H1 (cell line): Measurements from ENCODE around the gene ISL2. TPM values are rescaled to one million over a fixed set of nuclear protein-coding genes. Genes with fewer than 3 reads are reported as not detected.

Source experiments
- CTCF ChIA-PET: fragments of 300-600 bp; sonication (Branson Sonifier 250); formaldehyde crosslinking; loops from one replicate; lab custom pipeline; 2021; ENCODE audit not compliant: partially characterized antibody; lab: Charles Lee
- POLR2A ChIA-PET: fragments of 300-600 bp; sonication (Branson Sonifier 250); formaldehyde crosslinking; loops from one replicate; lab custom pipeline; 2021; ENCODE audit warnings: inconsistent platforms; ENCODE audit not compliant: partially characterized antibody; lab: Charles Lee
- DNase-seq, 2 experiments: peaks; one replicate each; pipeline versions ENCODE4 v3.0.0 to v3.0.0-alpha.2; 2010 to 2022; ENCODE audit warnings: low spot score in 2 of 2, low read depth in 1 of 2, mixed read lengths in 1 of 2
- FAIRE-seq: peaks from 2 replicates; lab custom pipeline; 2011; peaks lifted over from hg19 to GRCh38; lab: Jason Lieb, UNC
- H2AFZ ChIP-seq: 2 replicates; pipeline ENCODE4 v1.8.1; 2012; ENCODE audit warnings: low read length, inconsistent platforms
- H2AK5ac ChIP-seq: 2 replicates; pipeline ENCODE4 v1.6.1; 2013; ENCODE audit warnings: low read depth, low read length
- H2BK120ac ChIP-seq: replicated peaks from 2 replicates; pipeline ENCODE3; 2013; ENCODE audit warnings: low read depth, low read length, inconsistent platforms
- H2BK12ac ChIP-seq: 2 replicates; pipeline ENCODE4 v1.6.1; 2013; ENCODE audit warnings: low read depth, low read length
- H2BK15ac ChIP-seq: 2 replicates; pipeline ENCODE4 v1.6.1; 2013; ENCODE audit warnings: low read length
- H2BK20ac ChIP-seq: 2 replicates; pipeline ENCODE4 v1.6.1; 2013; ENCODE audit warnings: low read length
- H2BK5ac ChIP-seq: 2 replicates; pipeline ENCODE4 v1.6.1; 2013; ENCODE audit warnings: low read depth, low read length
- H3K14ac ChIP-seq: 2 replicates; pipeline ENCODE4 v1.6.1; 2013; ENCODE audit warnings: inconsistent platforms; ENCODE audit not compliant: insufficient read length
- H3K18ac ChIP-seq: 2 replicates; pipeline ENCODE4 v1.6.1; 2013; ENCODE audit warnings: low read length; ENCODE audit errors: extremely low read depth
- H3K23ac ChIP-seq: 2 replicates; pipeline ENCODE4 v1.6.1; 2013; ENCODE audit warnings: inconsistent platforms; ENCODE audit not compliant: insufficient read length
- H3K23me2 ChIP-seq: 2 replicates; pipeline ENCODE4 v1.6.1; 2013; ENCODE audit warnings: low read depth, low read length
- H3K27ac ChIP-seq: 2 replicates; pipeline ENCODE4 v1.6.1; 2011; ENCODE audit warnings: low read depth, low read length, inconsistent platforms
- H3K27me3 ChIP-seq, 4 experiments: replicated peaks in 1 of 4; 1 replicate in 1 of 4; 2 replicates in 3 of 4; pipeline versions ENCODE4 v1.6.1 to v1.8.1; 2011 to 2013; ENCODE audit warnings: low read length in 3 of 4, mild to moderate bottlenecking in 3 of 4, inconsistent platforms in 2 of 4, mixed read lengths in 2 of 4, moderate library complexity in 1 of 4; ENCODE audit not compliant: control insufficient read depth in 3 of 4, insufficient read depth in 3 of 4; ENCODE audit errors: extremely low read depth in 1 of 4
- H3K36me3 ChIP-seq, 4 experiments: 2 replicates each; pipeline versions ENCODE4 v1.6.1 to v1.8.1; 2011 to 2013; ENCODE audit warnings: mild to moderate bottlenecking in 4 of 4, low read length in 3 of 4, moderate library complexity in 2 of 4, control low read depth in 1 of 4, inconsistent platforms in 1 of 4; ENCODE audit not compliant: insufficient read depth in 4 of 4, control insufficient read depth in 2 of 4
- H3K4ac ChIP-seq: replicated peaks from 2 replicates; pipeline ENCODE3; 2013; ENCODE audit warnings: low read length, low read depth, mixed read lengths, inconsistent platforms; ENCODE audit not compliant: insufficient read length
- H3K4me1 ChIP-seq, 4 experiments: replicated peaks in 1 of 4; 1 replicate in 1 of 4; 2 replicates in 3 of 4; pipeline versions ENCODE4 v1.6.1 to v1.8.1; 2011 to 2013; ENCODE audit warnings: low read length in 3 of 4, inconsistent platforms in 2 of 4, mixed read lengths in 1 of 4; ENCODE audit not compliant: insufficient read depth in 4 of 4, control insufficient read depth in 3 of 4
- H3K4me2 ChIP-seq, 2 experiments: 2 replicates each; pipeline versions ENCODE4 v1.6.1 to v1.8.1; 2011 to 2013; ENCODE audit warnings: low read depth in 2 of 2, low read length in 2 of 2, control low read depth in 1 of 2, inconsistent platforms in 1 of 2, mild to moderate bottlenecking in 1 of 2; ENCODE audit not compliant: insufficient read depth in 1 of 2
- H3K4me3 ChIP-seq, 4 experiments: fragments of 200-600, 300-600 bp in 1 of 4; sonication (generic), shearing (Covaris generic), sonication (Bioruptor Twin) in 1 of 4; 2 replicates each; pipeline versions ENCODE4 v1.5.1 to v1.8.1; 2011 to 2016; ENCODE audit warnings: low read length in 4 of 4, low read depth in 3 of 4, control low read depth in 2 of 4, inconsistent platforms in 2 of 4, mild to moderate bottlenecking in 2 of 4, mixed read lengths in 1 of 4, moderate library complexity in 1 of 4; ENCODE audit not compliant: insufficient read depth in 2 of 4; ENCODE audit errors: extremely low read depth in 1 of 4
- H3K56ac ChIP-seq: replicated peaks from 2 replicates; pipeline ENCODE3; 2013; ENCODE audit warnings: low read depth, mild to moderate bottlenecking, mixed read lengths, low read length, inconsistent platforms; ENCODE audit not compliant: insufficient read length
- H3K79me1 ChIP-seq: 2 replicates; pipeline ENCODE4 v1.6.1; 2013; ENCODE audit warnings: low read depth, low read length, control low read depth
- H3K79me2 ChIP-seq, 2 experiments: 2 replicates each; pipeline versions ENCODE4 v1.6.1 to v1.8.1; 2012 to 2013; ENCODE audit warnings: low read length in 2 of 2, mild to moderate bottlenecking in 2 of 2, inconsistent platforms in 1 of 2; ENCODE audit not compliant: insufficient read depth in 2 of 2, control insufficient read depth in 1 of 2
- H3K9ac ChIP-seq, 4 experiments: replicated peaks in 1 of 4; 1 replicate in 1 of 4; 2 replicates in 3 of 4; pipeline versions ENCODE4 v1.6.1 to v1.8.1; 2011 to 2013; ENCODE audit warnings: low read depth in 3 of 4, low read length in 3 of 4, control low read depth in 2 of 4, mild to moderate bottlenecking in 2 of 4, moderate library complexity in 2 of 4, inconsistent platforms in 1 of 4; ENCODE audit errors: extremely low read depth in 1 of 4
- H3K9me3 ChIP-seq, 2 experiments: 2 replicates each; pipeline versions ENCODE4 v1.6.1 to v1.8.1; 2012 to 2013; ENCODE audit warnings: mild to moderate bottlenecking in 2 of 2, moderate library complexity in 2 of 2, control low read depth in 1 of 2, inconsistent platforms in 1 of 2, low read depth in 1 of 2, low read length in 1 of 2, mixed read lengths in 1 of 2; ENCODE audit not compliant: insufficient read depth in 2 of 2
- H4K20me1 ChIP-seq, 2 experiments: replicated peaks in 1 of 2; 2 replicates each; pipeline versions ENCODE3 to v1.8.1; 2011 to 2013; ENCODE audit warnings: inconsistent platforms in 2 of 2, low read length in 2 of 2, mild to moderate bottlenecking in 1 of 2; ENCODE audit not compliant: insufficient read depth in 2 of 2, control insufficient read depth in 1 of 2
- H4K5ac ChIP-seq: 2 replicates; pipeline ENCODE4 v1.6.1; 2013; ENCODE audit warnings: low read length, low read depth, mixed read lengths, inconsistent platforms; ENCODE audit not compliant: insufficient read length
- H4K8ac ChIP-seq: 2 replicates; pipeline ENCODE4 v1.8.0; 2013; ENCODE audit warnings: mild to moderate bottlenecking, moderate library complexity, low read length, inconsistent platforms; ENCODE audit not compliant: insufficient read depth; ENCODE audit errors: extremely low read depth
- H4K91ac ChIP-seq: replicated peaks from 2 replicates; pipeline ENCODE3; 2013; ENCODE audit warnings: low read length, mixed read lengths, inconsistent platforms; ENCODE audit not compliant: insufficient read length
- EGR1 ChIP-seq: IDR thresholded peaks from 2 replicates; pipeline ENCODE4 v1.6.1; 2011; ENCODE audit warnings: low read depth, low read length, borderline replicate concordance
- RFX5 ChIP-seq: IDR thresholded peaks from 2 replicates; pipeline ENCODE4 v1.6.1; 2011; ENCODE audit warnings: low read depth, low read length, improper control_type of control experiment, borderline replicate concordance
- TAF1 ChIP-seq: IDR thresholded peaks from 2 replicates; pipeline ENCODE4 v1.6.1; 2011; ENCODE audit warnings: mild to moderate bottlenecking, low read depth, low read length
- WGBS, 2 experiments: shearing (Covaris generic) in 1 of 2; methylation state at CpG; one replicate each; pipeline versions ENCODE4 v1.1.6 to v1.1.7; 2013 to 2015; ENCODE audit warnings: low lambda C conversion rate in 2 of 2, mixed read lengths in 2 of 2, inconsistent platforms in 1 of 2, low coverage in 1 of 2, missing lambda C conversion rate in 1 of 2; ENCODE audit not compliant: insufficient replicate concordance in 2 of 2, insufficient coverage in 1 of 2, insufficient read length in 1 of 2; ENCODE audit errors: extremely low coverage in 1 of 2, missing lambda C conversion rate in 1 of 2; 5-methylcytosine and 5-hydroxymethylcytosine counted together
- polyA plus RNA-seq, 7 experiments: library from polyadenylated mRNA; depleted of rRNA in 3 of 7; stranded (reverse) in 5 of 7; unstranded in 2 of 7; fragments of >200 nt in 5 of 7; fragments of 200-250 nt in 2 of 7; gene quantifications; 1 replicate in 5 of 7; 2 replicates in 1 of 7; 4 replicates in 1 of 7; pipeline versions ENCODE4 v1.2.1 to v1.2.3, GENCODE V29; 2011 to 2013; ENCODE audit warnings: missing spikeins in 2 of 7, mixed read lengths in 2 of 7
- total RNA-seq: library from RNA; stranded (reverse); fragmentation: NEBNext Ultra II Directional; extraction: Animal tissue kit (Norgen Biotek cat#: 25700); gene quantifications from 2 replicates; pipeline ENCODE4 v1.2.1, GENCODE V29; 2021
- TF ChIP-seq, protein P1 (sequence below): IDR thresholded peaks from 2 replicates; pipeline ENCODE4 v1.6.1; 2012; ENCODE audit warnings: low read length, inconsistent platforms

ISL2 gene
- total and polyA plus RNA-seq, 2 of the 8 experiments (the other 6 are each of a cell fraction or from before 2014, with no cell fraction given) = 0.32 to 0.99 TPM

DNA sequence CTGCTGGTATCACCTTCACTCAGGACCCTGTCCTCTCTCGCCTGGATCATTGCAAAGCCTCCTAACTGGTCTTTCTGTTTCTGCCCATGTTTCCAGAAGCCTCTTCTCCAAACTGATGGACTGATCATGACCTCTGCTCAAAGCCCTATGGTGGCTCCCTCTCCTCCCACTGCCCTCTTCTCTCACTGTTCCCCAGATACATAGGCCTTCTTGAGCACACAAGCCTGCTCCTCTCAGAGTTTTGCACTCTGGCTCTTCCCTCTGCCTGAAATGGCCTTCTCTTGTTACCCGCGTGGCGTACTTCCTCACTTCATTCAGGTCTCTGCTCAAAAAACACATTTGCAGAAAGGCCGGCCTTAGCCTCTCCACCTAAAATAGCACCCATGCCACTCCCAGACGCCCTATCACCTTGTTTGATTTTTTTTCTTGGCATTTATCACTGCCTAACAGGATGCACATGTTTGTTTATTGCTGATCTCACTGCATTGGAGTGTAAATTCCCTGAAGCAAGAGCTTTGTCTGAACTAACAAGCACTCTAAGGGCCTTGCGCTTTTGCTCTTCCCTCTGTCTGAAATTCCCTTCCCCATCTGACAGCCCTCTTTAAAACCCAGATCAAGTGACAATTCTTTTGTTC is 23.9 kb upstream of the ISL2 start:
- Histone ChIP-seq H3K23me2 (peaks cover 10% of the 10 kb centered on the region), H2BK5ac (no peak overlapping the region), H2BK15ac (no peak overlapping the region), H3K9me3 (peaks cover 0 to 2% of the 10 kb centered on the region in 2 experiments; a peak in 1 of 4 replicates), H2BK20ac (no peak overlapping the region), H2BK12ac (no peak overlapping the region), H3K4me3 (no peak overlapping the region), H4K20me1 (peaks cover 0 to 2% of the 10 kb centered on the region in 2 experiments), H3K18ac (no peak overlapping the region), H3K23ac (no peak overlapping the region), H3K4me2 (no peak overlapping the region; a peak in 1 of 4 replicates), H3K9ac (no peak overlapping the region), H3K36me3 (no peaks in the 10 kb centered on the region), H3K79me2 (peaks cover 0 to 26% of the 10 kb centered on the region in 2 experiments; a peak in 2 of 4 replicates), H4K5ac (no peak overlapping the region), H2BK120ac (no peak overlapping the region), H4K8ac (no peak overlapping the region), H2AK5ac (no peak overlapping the region), H2AFZ (no peak overlapping the region), H3K56ac (no peak overlapping the region), H3K14ac (no peak overlapping the region), H3K4me1 (peaks cover 0 to 3% (median 0%) of the 10 kb centered on the region in 4 experiments; a peak in 1 of 7 replicates), H4K91ac (no peak overlapping the region), H3K27ac (no peak overlapping the region), H3K79me1 (no peaks in the 10 kb centered on the region; the same call in 1 of the 2 replicates), H3K27me3 (no peaks in the 10 kb centered on the region; a peak in 1 of 7 replicates), H3K4ac (no peak overlapping the region)
- POLR2A ChIA-PET = interaction anchor here (1.1 to 2.1 kb wide), 2 partner anchors 22 to 24 kb away, joined by 3 to 8 read pairs; partner anchors contain the start of gene ISL2
- FAIRE-seq (no peak), DNase-seq (no peak)
- CTCF ChIA-PET = interaction anchor here (0.6 to 1.7 kb wide), 4 partner anchors 17 to 80 kb away, joined by 3 to 7 read pairs (median 4); no protein-coding TSS in a partner anchor
- 82% methylated on average over 7 of the region's 7 CpGs; no CpG with 5 or more reads in 1 of the 2 experiments for WGBS, 2 experiments
- TF ChIP-seq TAF1 (no peak), RFX5 (no peak), EGR1 (no peak)
- TF ChIP-seq, protein P1, sequence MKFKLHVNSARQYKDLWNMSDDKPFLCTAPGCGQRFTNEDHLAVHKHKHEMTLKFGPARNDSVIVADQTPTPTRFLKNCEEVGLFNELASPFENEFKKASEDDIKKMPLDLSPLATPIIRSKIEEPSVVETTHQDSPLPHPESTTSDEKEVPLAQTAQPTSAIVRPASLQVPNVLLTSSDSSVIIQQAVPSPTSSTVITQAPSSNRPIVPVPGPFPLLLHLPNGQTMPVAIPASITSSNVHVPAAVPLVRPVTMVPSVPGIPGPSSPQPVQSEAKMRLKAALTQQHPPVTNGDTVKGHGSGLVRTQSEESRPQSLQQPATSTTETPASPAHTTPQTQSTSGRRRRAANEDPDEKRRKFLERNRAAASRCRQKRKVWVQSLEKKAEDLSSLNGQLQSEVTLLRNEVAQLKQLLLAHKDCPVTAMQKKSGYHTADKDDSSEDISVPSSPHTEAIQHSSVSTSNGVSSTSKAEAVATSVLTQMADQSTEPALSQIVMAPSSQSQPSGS = no peak
